Common myeloid progenitor, CD34-positive (primary cell): ENCODE results near the gene TMEM51.

Source experiments
- CTCF ChIA-PET: fragments of 350-600 bp; sonication (Branson Sonifier 250); formaldehyde crosslinking; loops from one replicate; lab custom pipeline; 2021; ENCODE audit warnings: antibody characterized with exemption; lab: Charles Lee
- POLR2A ChIA-PET: fragments of 350-600 bp; sonication (Branson Sonifier 250); formaldehyde crosslinking; loops from one replicate; lab custom pipeline; 2021; ENCODE audit warnings: antibody characterized with exemption; lab: Charles Lee
- DNase-seq, 3 donors: peaks; one replicate each; pipeline versions ENCODE4 v3.0.0 to v3.0.0-alpha.2; 2013
- H3K27ac ChIP-seq, 2 experiments: 1 replicate in 1 of 2; 2 replicates in 1 of 2; pipeline ENCODE4 v1.7.0; 2013; ENCODE audit warnings: inconsistent platforms in 2 of 2, low read length in 2 of 2, mild to moderate bottlenecking in 2 of 2, low read depth in 1 of 2, moderate library complexity in 1 of 2; ENCODE audit not compliant: severe bottlenecking in 2 of 2, insufficient read depth in 1 of 2, poor library complexity in 1 of 2
- H3K27me3 ChIP-seq, 5 experiments: replicated peaks in 2 of 5; 1 replicate in 3 of 5; 2 replicates in 2 of 5; pipeline versions ENCODE4 v1.6.1 to v1.7.0; 2013; ENCODE audit warnings: low read length in 4 of 5, mild to moderate bottlenecking in 2 of 5, moderate library complexity in 2 of 5, inconsistent platforms in 1 of 5; ENCODE audit not compliant: insufficient read depth in 5 of 5, control insufficient read depth in 4 of 5
- H3K36me3 ChIP-seq, 4 experiments: 1 replicate in 2 of 4; 2 replicates in 2 of 4; pipeline versions ENCODE4 v1.6.1 to v1.7.0; 2013; ENCODE audit warnings: low read length in 3 of 4, control low read depth in 1 of 4, mild to moderate bottlenecking in 1 of 4; ENCODE audit not compliant: control insufficient read depth in 4 of 4, insufficient read depth in 4 of 4
- H3K4me1 ChIP-seq, 4 experiments: 1 replicate in 3 of 4; 2 replicates in 1 of 4; pipeline versions ENCODE4 v1.6.1 to v1.7.1; 2013; ENCODE audit warnings: low read length in 3 of 4, mild to moderate bottlenecking in 3 of 4, control low read depth in 1 of 4, inconsistent platforms in 1 of 4, moderate library complexity in 1 of 4; ENCODE audit not compliant: control insufficient read depth in 4 of 4, insufficient read depth in 4 of 4; ENCODE audit errors: control extremely low read depth in 1 of 4
- H3K4me3 ChIP-seq, 7 experiments: 1 replicate in 4 of 7; 2 replicates in 3 of 7; pipeline versions ENCODE4 v1.5.1 to v1.7.0; 2013; ENCODE audit warnings: mild to moderate bottlenecking in 7 of 7, low read length in 6 of 7, moderate library complexity in 6 of 7, inconsistent platforms in 2 of 7, low read depth in 2 of 7, control low read depth in 1 of 7; ENCODE audit not compliant: insufficient read depth in 4 of 7, control insufficient read depth in 1 of 7; ENCODE audit errors: extremely low read depth in 1 of 7
- H3K9me3 ChIP-seq, 5 experiments: 1 replicate in 4 of 5; 2 replicates in 1 of 5; pipeline versions ENCODE4 v1.6.1 to v1.7.1; 2013; ENCODE audit warnings: low read length in 4 of 5, mild to moderate bottlenecking in 2 of 5, inconsistent platforms in 1 of 5, low read depth in 1 of 5, moderate library complexity in 1 of 5; ENCODE audit not compliant: control insufficient read depth in 4 of 5, insufficient read depth in 2 of 5; ENCODE audit errors: control extremely low read depth in 1 of 5
- WGBS: methylation state at CpG from one replicate; pipeline ENCODE4 v1.1.5; 2013; ENCODE audit not compliant: insufficient coverage; 5-methylcytosine and 5-hydroxymethylcytosine counted together

TMEM51 gene

DNA sequence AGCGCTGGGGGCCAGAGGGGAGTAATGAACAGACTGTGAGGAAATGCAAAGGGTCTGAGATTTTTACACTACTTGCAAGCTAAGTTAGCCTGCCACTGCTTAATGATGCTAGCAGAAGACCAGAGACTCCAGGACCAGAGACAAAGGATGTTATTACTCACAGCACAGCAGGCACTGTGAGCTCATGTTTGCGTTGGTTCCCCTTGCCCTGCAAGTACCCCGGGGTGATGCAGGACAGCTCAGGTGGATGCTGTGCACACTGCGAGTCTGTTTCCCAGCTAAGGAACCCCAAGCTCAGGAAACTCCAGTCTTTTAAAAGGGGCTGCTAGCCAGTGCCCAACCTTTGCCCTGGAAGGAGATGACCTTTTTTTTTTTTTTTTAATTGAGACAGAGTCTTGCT lies 94.7 kb downstream of the TMEM51 start:
- POLR2A ChIA-PET = interaction anchor here (0.7 kb wide), 1 partner anchor 90 kb away, joined by 4 read pairs; no protein-coding TSS in a partner anchor
- Histone ChIP-seq H3K9me3 (peaks cover 0 to 10% (median 0%) of the 10 kb centered on the region in 5 experiments), H3K36me3 (no peaks in the 10 kb centered on the region), H3K4me1 (peaks cover 5 to 41% (median 37%) of the 10 kb centered on the region in 4 experiments), H3K27ac (no peak overlapping the region), H3K27me3 (peaks cover 0 to 13% (median 4%) of the 10 kb centered on the region in 5 experiments), H3K4me3 (no peak overlapping the region)
- CTCF ChIA-PET = interaction anchor here (0.6 to 4.5 kb wide), 8 partner anchors 12 to 1745 kb away, joined by 3 to 24 read pairs (median 4); no protein-coding TSS in a partner anchor
- DNase-seq = no peak
- 90% methylated on average over 3 of the region's 4 CpGs for WGBS

DNA sequence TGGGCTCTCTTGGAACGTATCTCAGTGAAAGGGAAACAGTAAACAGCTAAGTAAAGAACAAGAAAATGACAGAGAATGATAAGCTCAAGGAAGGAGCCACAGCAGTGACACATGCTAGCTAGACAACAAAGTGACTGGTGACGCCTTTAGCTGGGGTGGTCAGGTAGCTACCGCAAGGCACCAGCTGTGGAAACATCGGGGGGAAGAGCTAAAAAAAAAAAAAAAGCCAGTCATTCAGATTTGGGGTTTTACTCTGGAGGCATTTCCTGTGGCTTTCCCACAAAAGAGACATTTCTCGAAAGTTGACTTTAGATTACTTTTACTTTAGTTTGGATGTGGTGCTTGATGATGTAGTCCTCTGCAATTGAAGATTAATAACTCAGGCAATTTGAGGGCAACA lies 95.5 kb downstream of the TMEM51 start:
- peak; percentile 75 to 95 (median 95) for DNase-seq
- H3K27me3 ChIP-seq = peaks cover 0 to 13% (median 4%) of the 10 kb centered on the region in 5 experiments
- H3K27ac ChIP-seq = no peak overlapping the region
- H3K4me3 ChIP-seq = peak overlapping the region in 4 of 7 experiments; percentile 1 to 31 (median 22)
- WGBS = 0% methylated on average over 4 of the region's 5 CpGs
- no peaks in the 10 kb centered on the region for H3K36me3 ChIP-seq
- H3K4me1 ChIP-seq = peaks cover 5 to 44% (median 37%) of the 10 kb centered on the region in 4 experiments
- ChIA-PET POLR2A (no interaction called here), CTCF (interaction anchor here (0.8 to 4.5 kb wide), 7 partner anchors 11 to 96 kb away, joined by 3 to 24 read pairs (median 5); no protein-coding TSS in a partner anchor)
- peaks cover 0 to 10% (median 0%) of the 10 kb centered on the region in 5 experiments for H3K9me3 ChIP-seq

DNA sequence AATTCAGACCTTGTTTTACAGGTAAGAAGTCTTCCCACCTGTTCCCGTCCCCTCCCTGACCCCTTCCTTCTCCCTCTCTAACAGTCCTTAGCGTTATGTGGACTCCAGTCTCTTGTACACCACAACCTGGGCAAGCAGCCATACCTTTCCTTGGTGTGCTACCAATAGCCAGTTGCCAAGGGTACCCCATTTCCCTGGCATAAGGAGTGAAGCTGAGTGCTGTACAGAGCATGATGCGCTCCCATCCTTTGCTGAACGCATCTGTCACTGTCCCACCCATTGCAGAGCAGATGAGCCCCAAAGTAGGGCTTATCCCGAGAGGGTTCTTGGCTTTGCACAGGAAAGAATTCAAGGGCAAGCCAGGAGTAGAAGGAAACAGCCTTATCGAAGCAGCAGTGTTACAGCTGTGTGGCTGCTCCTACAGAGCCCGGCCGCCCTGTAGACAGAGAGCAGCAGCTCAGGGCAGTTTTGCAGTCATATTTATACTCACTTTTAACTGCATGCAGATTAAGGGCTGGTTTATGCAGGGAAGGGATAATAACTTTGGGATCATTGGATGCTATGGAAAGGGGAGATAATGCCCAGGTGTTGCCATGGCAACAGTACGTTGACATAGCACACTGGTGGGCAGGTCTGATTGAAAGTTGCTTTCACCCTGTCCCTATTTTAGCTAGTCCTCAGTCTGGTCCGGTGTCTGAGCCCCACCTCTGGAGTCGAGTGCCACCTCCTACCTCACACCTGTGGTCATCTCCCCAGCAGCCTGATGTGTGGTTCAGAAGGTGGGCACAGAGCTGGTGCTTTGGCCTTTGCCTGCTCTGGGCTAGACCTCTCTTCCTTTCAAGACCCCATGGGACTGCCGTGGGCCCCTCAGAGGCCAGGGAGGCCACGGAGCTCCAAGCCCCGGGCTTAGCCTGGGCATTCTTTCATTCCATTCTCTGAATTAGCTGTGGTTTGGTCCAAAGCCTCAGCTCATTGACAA lies 98.6 kb downstream of the TMEM51 start:
- H3K27ac ChIP-seq = no peak overlapping the region
- H3K9me3 ChIP-seq = no peaks in the 10 kb centered on the region
- H3K36me3 ChIP-seq = no peaks in the 10 kb centered on the region
- H3K4me1 ChIP-seq = peaks cover 5 to 32% (median 27%) of the 10 kb centered on the region in 4 experiments
- H3K27me3 ChIP-seq = peaks cover 0 to 13% (median 4%) of the 10 kb centered on the region in 5 experiments
- whole genome bisulfite sequencing = 93% methylated on average over 8 of the region's 14 CpGs
- DNase-seq = no peak
- ChIA-PET POLR2A (no interaction called here), CTCF (interaction anchor here (0.6 to 1.2 kb wide), 2 partner anchors 23 to 123 kb away, joined by 3 read pairs; no protein-coding TSS in a partner anchor)
- no peak overlapping the region for H3K4me3 ChIP-seq

DNA sequence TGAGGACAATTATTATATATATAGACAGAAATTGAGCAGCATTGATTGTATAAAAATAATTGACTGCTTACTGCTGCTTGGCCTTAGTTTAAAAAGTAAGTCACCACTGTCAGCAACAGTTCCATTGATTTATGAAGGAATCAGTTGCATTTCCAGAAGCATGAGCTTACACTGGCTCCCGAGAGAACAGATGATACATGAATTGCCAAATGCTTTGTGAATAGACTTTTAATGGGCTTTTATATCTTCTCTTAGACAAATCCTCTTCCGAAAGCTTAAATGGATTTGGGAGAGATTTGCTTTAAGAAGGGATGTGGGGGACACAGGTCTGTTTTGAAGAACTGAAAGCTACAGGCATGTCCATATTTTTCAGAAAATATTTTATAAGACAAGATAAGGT lies 101.0 kb downstream of the TMEM51 start:
- ChIA-PET CTCF (interaction anchor here (0.6 to 1.1 kb wide), 3 partner anchors 18 to 23 kb away, joined by 3 read pairs; no protein-coding TSS in a partner anchor), POLR2A (interaction anchor here (0.8 kb wide), 1 partner anchor 87 kb away, joined by 3 read pairs; no protein-coding TSS in a partner anchor)
- Histone ChIP-seq H3K36me3 (no peaks in the 10 kb centered on the region), H3K9me3 (no peaks in the 10 kb centered on the region), H3K27me3 (peaks cover 0 to 4% (median 0%) of the 10 kb centered on the region in 5 experiments), H3K4me1 (peaks cover 3 to 24% (median 6%) of the 10 kb centered on the region in 4 experiments), H3K27ac (no peak overlapping the region), H3K4me3 (no peak overlapping the region)
- WGBS = no CpG with 5 or more reads among the region's 2 CpGs
- DNase-seq = no peak

DNA sequence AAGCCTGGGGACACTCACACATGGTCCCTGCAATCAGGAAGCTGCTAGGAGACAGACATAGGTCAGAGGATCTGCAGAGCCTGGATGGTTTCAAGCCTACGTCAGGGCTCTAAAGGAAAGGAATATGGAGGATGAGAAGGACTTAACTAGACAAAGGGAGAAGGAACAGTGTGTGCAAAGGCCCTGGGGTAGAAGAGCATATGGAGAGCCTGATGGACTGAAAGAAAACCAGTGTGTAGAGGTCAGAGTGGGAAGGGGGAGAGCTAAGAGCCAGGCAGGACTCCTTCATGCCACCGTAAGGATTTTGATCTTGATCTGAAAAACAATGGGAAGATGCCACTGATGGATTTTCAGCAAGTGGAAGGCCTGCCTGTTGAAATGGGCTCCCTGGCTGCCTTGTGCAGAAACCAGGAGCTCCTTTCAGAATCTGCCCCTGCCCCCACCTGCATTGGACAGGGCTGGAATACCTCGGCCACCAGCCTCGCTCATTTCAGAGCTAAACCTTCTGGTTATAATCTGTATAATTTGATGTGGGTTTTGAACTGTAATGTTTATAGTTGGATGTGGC lies 102.1 kb downstream of the TMEM51 start:
- H3K4me1 ChIP-seq = peaks cover 0 to 28% (median 3%) of the 10 kb centered on the region in 4 experiments
- no peak overlapping the region for H3K27ac ChIP-seq
- DNase-seq = no peak
- peaks cover 0 to 2% (median 0%) of the 10 kb centered on the region in 5 experiments for H3K27me3 ChIP-seq
- no peaks in the 10 kb centered on the region for H3K36me3 ChIP-seq
- no peaks in the 10 kb centered on the region for H3K9me3 ChIP-seq
- CTCF ChIA-PET = interaction anchor here (0.6 kb wide), 1 partner anchor 166 kb away, joined by 4 read pairs; no protein-coding TSS in a partner anchor
- POLR2A ChIA-PET = no interaction called here
- WGBS = 67% methylated on average over 2 of the region's 4 CpGs
- no peak overlapping the region for H3K4me3 ChIP-seq

DNA sequence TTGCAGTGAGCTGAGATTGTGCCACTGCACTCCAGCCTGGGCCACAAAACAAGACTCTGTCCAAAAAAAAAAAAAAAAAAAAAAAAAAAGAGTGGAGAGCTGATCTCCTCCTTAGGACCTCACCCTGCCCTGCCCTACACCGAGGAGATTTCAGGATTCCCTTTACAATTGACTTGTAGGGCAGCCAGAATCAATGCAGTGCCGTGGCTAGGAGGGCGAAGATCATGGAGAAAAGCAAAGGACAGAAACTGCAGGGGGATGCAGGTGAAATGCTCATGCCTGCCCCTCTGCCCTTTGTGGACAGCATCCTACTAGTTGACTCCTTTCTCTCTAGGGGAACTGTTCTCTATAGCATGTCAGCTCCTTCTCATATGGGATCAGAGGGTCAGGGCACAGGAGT lies 103.0 kb downstream of the TMEM51 start:
- no peak for DNase-seq
- no peak overlapping the region for H3K4me3 ChIP-seq
- H3K36me3 ChIP-seq = no peaks in the 10 kb centered on the region
- CTCF ChIA-PET = interaction anchor here (1.0 kb wide), 1 partner anchor 131 kb away, joined by 3 read pairs; no protein-coding TSS in a partner anchor
- H3K27me3 ChIP-seq = no peaks in the 10 kb centered on the region
- POLR2A ChIA-PET = no interaction called here
- peaks cover 4 to 38% (median 11%) of the 10 kb centered on the region in 4 experiments for H3K4me1 ChIP-seq
- WGBS = 100% methylated on average over 2 of the region's 3 CpGs
- no peak overlapping the region for H3K27ac ChIP-seq
- H3K9me3 ChIP-seq = no peaks in the 10 kb centered on the region
